HepG2 (cell line): ENCODE data around the gene ZNF3. TPM values are rescaled to one million over a fixed set of nuclear protein-coding genes. Genes with fewer than 3 reads are reported as not detected.

Experiments
- HNRNPH1 ChIP-seq: fragments of 200-400 bp; formaldehyde crosslinking; optimal IDR thresholded peaks from 2 replicates; pipeline ENCODE3; 2017; ENCODE audit warnings: mild to moderate bottlenecking, low read depth, low read length
- MAF1 ChIP-seq: sonication (generic); formaldehyde crosslinking; IDR thresholded peaks from 2 replicates; pipeline ENCODE4 v1.5.0; 2020; ENCODE audit warnings: missing genetic modification reagents, borderline replicate concordance
- MAFF ChIP-seq: IDR thresholded peaks from 2 replicates; pipeline ENCODE4 v1.6.1; 2011; ENCODE audit warnings: low read depth, low read length, improper control_type of control experiment
- NFKB2 ChIP-seq: sonication (generic); formaldehyde crosslinking; IDR thresholded peaks from 2 replicates; pipeline ENCODE4 v1.4.0; 2020; ENCODE audit warnings: missing genetic modification reagents, borderline replicate concordance
- RAD21 ChIP-seq: fragments of 450-650 bp; formaldehyde crosslinking; IDR thresholded peaks from 2 replicates; pipeline ENCODE4 v1.5.0; 2020; ENCODE audit warnings: mild to moderate bottlenecking
- RFX3 ChIP-seq: IDR thresholded peaks from 2 replicates; pipeline ENCODE4 v1.6.1; 2016; ENCODE audit warnings: missing biosample characterization, missing genetic modification reagents
- SALL1 ChIP-seq: sonication (generic); formaldehyde crosslinking; IDR thresholded peaks from 2 replicates; pipeline ENCODE4 v1.8.0; 2022; ENCODE audit warnings: mild to moderate bottlenecking, missing genetic modification reagents
- SMAD9 ChIP-seq: sonication (generic); formaldehyde crosslinking; IDR thresholded peaks from 2 replicates; pipeline ENCODE4 v1.5.1; 2020; ENCODE audit warnings: mild to moderate bottlenecking, missing genetic modification reagents
- SP140L ChIP-seq: sonication (generic); formaldehyde crosslinking; IDR thresholded peaks from 2 replicates; pipeline ENCODE4 v1.4.0; 2020; ENCODE audit warnings: missing genetic modification reagents, borderline replicate concordance
- TBX3 ChIP-seq: fragments of 450-650 bp; IDR thresholded peaks from 2 replicates; pipeline ENCODE4 v1.6.1; 2017; ENCODE audit warnings: antibody characterized with exemption, mild to moderate bottlenecking, inconsistent platforms, borderline replicate concordance
- TFDP2 ChIP-seq: sonication (generic); formaldehyde crosslinking; IDR thresholded peaks from 2 replicates; pipeline ENCODE4 v1.4.0; 2020; ENCODE audit warnings: missing genetic modification reagents
- ZFP36 ChIP-seq: fragments of 150-350 bp; IDR thresholded peaks from 2 replicates; pipeline ENCODE4 v1.6.1; 2018; ENCODE audit warnings: borderline replicate concordance, low read length, low read depth; ENCODE audit not compliant: partially characterized antibody
- ZFP37 ChIP-seq: sonication (generic); formaldehyde crosslinking; IDR thresholded peaks from 2 replicates; pipeline ENCODE4 v1.4.0; 2020; ENCODE audit warnings: missing genetic modification reagents, borderline replicate concordance
- ZNF12 ChIP-seq: sonication (generic); formaldehyde crosslinking; IDR thresholded peaks from 2 replicates; pipeline ENCODE4 v1.5.0; 2020; ENCODE audit warnings: missing genetic modification reagents
- ZNF230 ChIP-seq: sonication (generic); formaldehyde crosslinking; IDR thresholded peaks from 2 replicates; pipeline ENCODE4 v1.4.0; 2020; ENCODE audit warnings: mild to moderate bottlenecking, missing genetic modification reagents
- ZNF292 ChIP-seq: sonication (generic); formaldehyde crosslinking; IDR thresholded peaks from 2 replicates; pipeline ENCODE4 v1.8.1; 2022; ENCODE audit warnings: mild to moderate bottlenecking, low read depth, missing genetic modification reagents, borderline replicate concordance
- ZNF337 ChIP-seq: sonication (generic); formaldehyde crosslinking; IDR thresholded peaks from 2 replicates; pipeline ENCODE4 v1.5.1; 2020; ENCODE audit warnings: missing genetic modification reagents, low read depth, mild to moderate bottlenecking, borderline replicate concordance
- ZNF441 ChIP-seq: sonication (generic); formaldehyde crosslinking; IDR thresholded peaks from 2 replicates; pipeline ENCODE4 v1.7.0; 2021; ENCODE audit warnings: missing genetic modification reagents, borderline replicate concordance
- ZNF562 ChIP-seq: sonication (generic); formaldehyde crosslinking; IDR thresholded peaks from 2 replicates; pipeline ENCODE4 v1.8.0; 2022; ENCODE audit warnings: missing genetic modification reagents, borderline replicate concordance
- ZNF563 ChIP-seq: sonication (generic); formaldehyde crosslinking; IDR thresholded peaks from 2 replicates; pipeline ENCODE4 v1.8.0; 2022; ENCODE audit warnings: mild to moderate bottlenecking, moderate library complexity, missing genetic modification reagents
- ZNF597 ChIP-seq: sonication (generic); formaldehyde crosslinking; IDR thresholded peaks from 2 replicates; pipeline ENCODE4 v1.5.0; 2020; ENCODE audit warnings: missing genetic modification reagents
- ZNF614 ChIP-seq: IDR thresholded peaks from 2 replicates; pipeline ENCODE4 v1.6.1; 2018; ENCODE audit warnings: missing biosample characterization, missing genetic modification reagents, inconsistent platforms, borderline replicate concordance
- ZNF652 ChIP-seq: IDR thresholded peaks from 2 replicates; pipeline ENCODE4 v1.6.1; 2016; ENCODE audit warnings: low read depth, borderline replicate concordance
- ZNF7 ChIP-seq: IDR thresholded peaks from 2 replicates; pipeline ENCODE4 v1.6.1; 2016; ENCODE audit warnings: missing biosample characterization, missing genetic modification reagents
- ZNF761 ChIP-seq: sonication (generic); formaldehyde crosslinking; conservative IDR thresholded peaks from 2 replicates; pipeline ENCODE4 v1.4.0; 2020; ENCODE audit warnings: mild to moderate bottlenecking, missing genetic modification reagents
- ZNF773 ChIP-seq: sonication (generic); formaldehyde crosslinking; IDR thresholded peaks from 2 replicates; pipeline ENCODE4 v1.4.0; 2020; ENCODE audit warnings: missing genetic modification reagents, borderline replicate concordance
- ZNF792 ChIP-seq: IDR thresholded peaks from 2 replicates; pipeline ENCODE4 v1.6.1; 2016
- ZNF83 ChIP-seq: sonication (generic); formaldehyde crosslinking; IDR thresholded peaks from 2 replicates; pipeline ENCODE4 v1.4.0; 2020; ENCODE audit warnings: missing genetic modification reagents, mild to moderate bottlenecking, borderline replicate concordance
- ZNF839 ChIP-seq: sonication (generic); formaldehyde crosslinking; IDR thresholded peaks from 2 replicates; pipeline ENCODE4 v1.4.0; 2020; ENCODE audit warnings: missing genetic modification reagents, mild to moderate bottlenecking, borderline replicate concordance
- polyA plus RNA-seq, 8 experiments: library from polyadenylated mRNA; depleted of rRNA in 3 of 8; stranded (reverse) in 7 of 8; unstranded in 1 of 8; fragments of >200 nt; fragmentation: Illumina TruSeq in 4 of 8; extraction: Trizol in 4 of 8; gene quantifications; 2 replicates each; pipeline versions ENCODE4 v1.2.1 to v1.2.3, GENCODE V29; 2011 to 2016; ENCODE audit warnings: low read depth in 4 of 8, missing spikeins in 1 of 8, mixed read lengths in 1 of 8; ENCODE audit not compliant: insufficient read depth in 1 of 8
- total RNA-seq, 5 experiments: library from RNA; depleted of rRNA; stranded (reverse); fragments of >200 nt; fragmentation: Illumina TruSeq; extraction: Trizol; gene quantifications; 2 replicates each; pipeline ENCODE4 v1.2.3, GENCODE V29; 2016; ENCODE audit warnings: low read depth in 1 of 5
- TF ChIP-seq, protein P1 (sequence below): sonication (generic); formaldehyde crosslinking; IDR thresholded peaks from 2 replicates; pipeline ENCODE4 v1.4.0; 2020; ENCODE audit warnings: mild to moderate bottlenecking, missing genetic modification reagents

Gene ZNF3
- total and polyA plus RNA-seq, 2 of the 13 experiments (the other 11 are each of a cell fraction or from before 2014, with no cell fraction given) = 33.7 to 56.9 TPM

- TF ChIP-seq RAD21 = no peak
- no peak for TF ChIP-seq ZNF563 (CRISPR knock-in tag)
- no peak for TF ChIP-seq HNRNPH1
- TF ChIP-seq ZNF7 = no peak
- TF ChIP-seq SMAD9 (CRISPR knock-in tag) = 0 out of 2 replicates have a peak, but pooled peaks have one; percentile 9
- no peak; the same call in 1 of the 2 replicates for TF ChIP-seq ZNF12 (CRISPR knock-in tag)
- no peak for TF ChIP-seq ZNF652 (CRISPR knock-in tag)
- no peak for TF ChIP-seq ZNF292 (CRISPR knock-in tag)
- TF ChIP-seq SALL1 (CRISPR knock-in tag) = peak; percentile 65
- no peak for TF ChIP-seq ZNF792 (CRISPR knock-in tag)
- no peak for TF ChIP-seq ZNF337 (CRISPR knock-in tag)
- TF ChIP-seq SP140L = no peak
- no peak for TF ChIP-seq MAFF
- TF ChIP-seq TFDP2 (CRISPR knock-in tag) = no peak
- TF ChIP-seq ZNF761 (CRISPR knock-in tag) = no peak
- TF ChIP-seq ZNF773 = no peak
- TF ChIP-seq MAF1 (CRISPR knock-in tag) = no peak
- TF ChIP-seq ZNF441 (CRISPR knock-in tag) = peak; percentile 64; the same call in 1 of the 2 replicates
- TF ChIP-seq ZFP36 = no peak
- TF ChIP-seq TBX3 = no peak
- TF ChIP-seq ZNF839 (CRISPR knock-in tag) = no peak
- TF ChIP-seq ZFP37 = no peak; the same call in 1 of the 2 replicates
- no peak for TF ChIP-seq RFX3 (CRISPR knock-in tag)
- TF ChIP-seq ZNF562 (CRISPR knock-in tag) = no peak
- TF ChIP-seq, protein P1, sequence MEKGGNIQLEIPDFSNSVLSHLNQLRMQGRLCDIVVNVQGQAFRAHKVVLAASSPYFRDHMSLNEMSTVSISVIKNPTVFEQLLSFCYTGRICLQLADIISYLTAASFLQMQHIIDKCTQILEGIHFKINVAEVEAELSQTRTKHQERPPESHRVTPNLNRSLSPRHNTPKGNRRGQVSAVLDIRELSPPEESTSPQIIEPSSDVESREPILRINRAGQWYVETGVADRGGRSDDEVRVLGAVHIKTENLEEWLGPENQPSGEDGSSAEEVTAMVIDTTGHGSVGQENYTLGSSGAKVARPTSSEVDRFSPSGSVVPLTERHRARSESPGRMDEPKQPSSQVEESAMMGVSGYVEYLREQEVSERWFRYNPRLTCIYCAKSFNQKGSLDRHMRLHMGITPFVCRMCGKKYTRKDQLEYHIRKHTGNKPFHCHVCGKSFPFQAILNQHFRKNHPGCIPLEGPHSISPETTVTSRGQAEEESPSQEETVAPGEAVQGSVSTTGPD = no peak
- TF ChIP-seq ZNF230 (CRISPR knock-in tag) = no peak
- TF ChIP-seq NFKB2 (CRISPR knock-in tag) = no peak
- TF ChIP-seq ZNF614 (CRISPR knock-in tag) = no peak; the same call in 1 of the 2 replicates
- TF ChIP-seq ZNF597 = no peak
- TF ChIP-seq ZNF83 = no peak
Measured at GRCh38 chr7:100126239-100126930, 44.9 kb upstream of the ZNF3 start (continued).
